ENCODE data around the gene LGR4.
"Not testable (repeated sequence)": the region's sequence is repeated elsewhere in the genome, so short reads cannot be mapped to it uniquely, and the experiment has no call there.

The LGR4 gene, protein sequence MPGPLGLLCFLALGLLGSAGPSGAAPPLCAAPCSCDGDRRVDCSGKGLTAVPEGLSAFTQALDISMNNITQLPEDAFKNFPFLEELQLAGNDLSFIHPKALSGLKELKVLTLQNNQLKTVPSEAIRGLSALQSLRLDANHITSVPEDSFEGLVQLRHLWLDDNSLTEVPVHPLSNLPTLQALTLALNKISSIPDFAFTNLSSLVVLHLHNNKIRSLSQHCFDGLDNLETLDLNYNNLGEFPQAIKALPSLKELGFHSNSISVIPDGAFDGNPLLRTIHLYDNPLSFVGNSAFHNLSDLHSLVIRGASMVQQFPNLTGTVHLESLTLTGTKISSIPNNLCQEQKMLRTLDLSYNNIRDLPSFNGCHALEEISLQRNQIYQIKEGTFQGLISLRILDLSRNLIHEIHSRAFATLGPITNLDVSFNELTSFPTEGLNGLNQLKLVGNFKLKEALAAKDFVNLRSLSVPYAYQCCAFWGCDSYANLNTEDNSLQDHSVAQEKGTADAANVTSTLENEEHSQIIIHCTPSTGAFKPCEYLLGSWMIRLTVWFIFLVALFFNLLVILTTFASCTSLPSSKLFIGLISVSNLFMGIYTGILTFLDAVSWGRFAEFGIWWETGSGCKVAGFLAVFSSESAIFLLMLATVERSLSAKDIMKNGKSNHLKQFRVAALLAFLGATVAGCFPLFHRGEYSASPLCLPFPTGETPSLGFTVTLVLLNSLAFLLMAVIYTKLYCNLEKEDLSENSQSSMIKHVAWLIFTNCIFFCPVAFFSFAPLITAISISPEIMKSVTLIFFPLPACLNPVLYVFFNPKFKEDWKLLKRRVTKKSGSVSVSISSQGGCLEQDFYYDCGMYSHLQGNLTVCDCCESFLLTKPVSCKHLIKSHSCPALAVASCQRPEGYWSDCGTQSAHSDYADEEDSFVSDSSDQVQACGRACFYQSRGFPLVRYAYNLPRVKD

DNA sequence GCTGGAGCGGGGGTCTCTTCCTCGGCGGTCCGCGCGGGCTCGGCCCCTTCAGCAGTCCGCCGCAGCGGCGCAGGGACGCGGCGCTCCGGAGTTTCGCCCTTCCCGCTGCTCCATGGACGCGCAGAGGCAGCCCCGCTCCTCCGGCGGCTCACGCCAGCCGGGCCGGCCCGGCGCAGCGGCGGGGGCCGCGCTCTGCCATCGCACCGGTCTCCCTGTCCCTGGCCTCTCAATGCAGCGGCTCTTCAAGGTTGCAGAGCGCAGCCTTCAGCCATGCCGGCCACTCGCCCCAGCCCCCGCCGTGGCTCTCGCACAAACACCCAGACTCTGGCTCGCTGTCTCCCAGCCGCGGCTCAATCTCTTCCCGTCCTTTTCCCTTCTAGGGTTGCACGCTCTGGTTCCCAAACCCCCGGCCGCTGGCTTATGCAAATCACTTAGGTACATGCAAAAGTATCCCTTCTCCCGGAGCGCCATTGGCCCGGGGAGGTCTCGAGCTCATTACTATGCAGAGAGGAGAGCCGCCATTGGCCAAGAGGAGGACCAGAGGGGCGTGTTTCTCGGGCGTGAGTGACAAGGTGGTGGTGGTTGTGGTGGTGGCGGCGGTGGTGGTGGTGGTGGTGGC, at the start of gene LGR4:
Gene LGR4, minus strand, starts transcription at position 393 of the 619 bp plus-strand sequence. CDS start 488 bp downstream, outside the sequence.
- peak within 1 kb of the TSS; percentile 67 for H3K4me3 ChIP-seq (ENCODE audit: low read depth, low read length)
- TF ChIP-seq, protein P1, sequence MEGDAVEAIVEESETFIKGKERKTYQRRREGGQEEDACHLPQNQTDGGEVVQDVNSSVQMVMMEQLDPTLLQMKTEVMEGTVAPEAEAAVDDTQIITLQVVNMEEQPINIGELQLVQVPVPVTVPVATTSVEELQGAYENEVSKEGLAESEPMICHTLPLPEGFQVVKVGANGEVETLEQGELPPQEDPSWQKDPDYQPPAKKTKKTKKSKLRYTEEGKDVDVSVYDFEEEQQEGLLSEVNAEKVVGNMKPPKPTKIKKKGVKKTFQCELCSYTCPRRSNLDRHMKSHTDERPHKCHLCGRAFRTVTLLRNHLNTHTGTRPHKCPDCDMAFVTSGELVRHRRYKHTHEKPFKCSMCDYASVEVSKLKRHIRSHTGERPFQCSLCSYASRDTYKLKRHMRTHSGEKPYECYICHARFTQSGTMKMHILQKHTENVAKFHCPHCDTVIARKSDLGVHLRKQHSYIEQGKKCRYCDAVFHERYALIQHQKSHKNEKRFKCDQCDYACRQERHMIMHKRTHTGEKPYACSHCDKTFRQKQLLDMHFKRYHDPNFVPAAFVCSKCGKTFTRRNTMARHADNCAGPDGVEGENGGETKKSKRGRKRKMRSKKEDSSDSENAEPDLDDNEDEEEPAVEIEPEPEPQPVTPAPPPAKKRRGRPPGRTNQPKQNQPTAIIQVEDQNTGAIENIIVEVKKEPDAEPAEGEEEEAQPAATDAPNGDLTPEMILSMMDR (IDR thresholded peaks at IDR 0.05; ENCODE audit: low read depth, low read length), result no peak

DNA sequence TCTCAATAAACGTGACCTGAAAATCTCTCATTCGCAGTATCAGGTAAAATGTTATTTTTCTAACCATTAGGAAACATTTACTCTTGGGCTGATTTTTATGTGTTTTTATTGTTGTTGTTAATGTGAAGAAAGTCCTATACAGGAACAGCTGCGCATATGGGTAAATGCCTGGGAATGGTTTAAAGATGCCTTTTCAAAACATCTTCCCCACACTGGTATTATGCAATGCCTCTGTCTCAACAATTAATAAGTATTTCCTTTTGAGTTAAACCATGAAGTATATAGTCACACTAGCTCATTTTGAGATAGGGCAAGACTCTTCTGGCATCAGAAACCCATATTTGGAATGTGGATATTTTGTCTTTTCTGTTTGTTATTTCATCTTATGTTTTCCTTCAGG, 47.6 kb upstream of the LGR4 start:
- TF ChIP-seq, protein P1 (IDR thresholded peaks at IDR 0.05; ENCODE audit: low read depth, low read length), result no peak
- H3K4me3 ChIP-seq (ENCODE audit: low read depth, low read length), result no peak overlapping the region

DNA sequence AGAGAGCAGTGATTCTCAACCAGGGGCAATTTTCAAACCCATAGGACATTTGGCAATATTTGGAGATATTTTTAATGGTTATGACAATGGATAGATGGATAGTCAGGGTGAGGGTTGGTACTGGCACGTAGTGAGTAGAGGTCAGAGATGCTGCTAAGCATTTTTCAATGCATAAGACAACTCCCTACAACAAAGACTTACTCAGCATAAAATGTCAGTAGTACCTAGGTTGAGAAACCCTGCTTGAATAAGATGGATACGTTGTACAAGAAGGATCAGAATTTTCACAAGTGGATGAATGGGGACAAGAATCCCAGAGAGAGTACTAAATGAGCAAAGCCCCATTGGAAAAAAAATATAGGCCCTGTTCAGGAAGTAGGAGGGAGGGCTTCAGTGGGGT, 45.9 kb upstream of the LGR4 start:
- TF ChIP-seq, protein P1 (IDR thresholded peaks at IDR 0.05; ENCODE audit: low read depth, low read length), result no peak
- H3K4me3 ChIP-seq (ENCODE audit: low read depth, low read length), result no peak overlapping the region

DNA sequence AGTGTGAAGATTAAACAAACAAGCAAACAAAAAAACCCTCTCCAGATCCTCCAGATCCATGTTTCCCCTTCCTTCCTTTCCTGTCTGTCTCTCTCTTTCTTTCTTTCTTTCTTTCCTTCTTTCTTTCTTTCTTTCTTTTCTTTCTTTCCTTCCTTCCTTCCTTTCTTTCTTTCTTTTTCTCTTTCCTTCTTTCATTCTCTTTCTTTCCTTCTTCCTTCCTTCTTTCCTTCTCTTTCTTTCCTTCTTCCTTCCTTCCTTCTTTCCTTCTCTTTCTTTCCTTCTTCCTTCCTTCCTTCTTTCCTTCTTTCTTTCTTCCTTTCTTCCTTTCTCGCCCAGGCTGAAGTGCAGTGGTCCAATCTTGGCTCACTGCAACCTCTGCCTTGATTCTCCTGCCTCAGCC, 44.9 kb upstream of the LGR4 start:
- H3K4me3 ChIP-seq (ENCODE audit: low read depth, low read length), result not testable (repeated sequence)

DNA sequence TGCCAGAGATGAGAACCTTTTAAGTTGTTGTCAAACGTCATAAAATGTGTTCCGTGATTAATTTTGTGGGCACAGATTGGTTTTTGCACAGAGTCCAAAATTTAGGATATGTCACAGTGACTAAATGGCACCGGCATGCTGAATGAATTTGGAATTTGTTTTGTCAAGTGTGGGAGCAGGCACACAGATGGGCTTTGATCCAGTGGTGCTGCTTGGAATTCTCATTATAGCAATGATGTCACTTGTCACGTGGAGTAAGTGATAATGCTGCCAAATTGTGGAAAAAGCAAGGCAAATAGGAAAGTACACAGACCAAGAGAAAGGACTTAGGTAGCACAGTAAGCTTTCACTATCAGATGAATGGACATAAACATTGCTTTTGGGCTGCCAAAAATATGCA, 42.0 kb upstream of the LGR4 start:
- no peak overlapping the region for H3K4me3 ChIP-seq (ENCODE audit: low read depth, low read length)
- TF ChIP-seq, protein P1 (IDR thresholded peaks at IDR 0.05; ENCODE audit: low read depth, low read length), result no peak

DNA sequence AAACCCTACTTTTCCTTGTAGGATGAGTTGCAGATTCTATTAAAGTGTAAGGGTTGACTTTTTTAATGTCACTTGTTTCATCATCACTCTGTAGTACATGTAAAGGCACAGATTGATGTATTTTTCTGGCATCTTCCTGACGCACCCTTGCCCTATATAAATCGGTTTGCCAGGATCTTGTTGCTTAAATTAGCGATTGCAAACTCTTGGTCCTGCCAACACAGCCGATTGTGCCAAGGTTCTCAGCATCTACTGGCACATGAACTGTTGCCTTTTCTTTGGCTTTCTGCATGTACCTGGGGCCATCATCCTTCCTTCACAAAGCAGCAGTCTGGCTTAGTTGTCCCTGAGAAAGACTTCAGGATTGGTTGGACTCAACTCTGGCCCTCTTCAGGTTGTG, 41.5 kb upstream of the LGR4 start:
- TF ChIP-seq, protein P1 (IDR thresholded peaks at IDR 0.05; ENCODE audit: low read depth, low read length), result no peak
- no peak overlapping the region for H3K4me3 ChIP-seq (ENCODE audit: low read depth, low read length)

DNA sequence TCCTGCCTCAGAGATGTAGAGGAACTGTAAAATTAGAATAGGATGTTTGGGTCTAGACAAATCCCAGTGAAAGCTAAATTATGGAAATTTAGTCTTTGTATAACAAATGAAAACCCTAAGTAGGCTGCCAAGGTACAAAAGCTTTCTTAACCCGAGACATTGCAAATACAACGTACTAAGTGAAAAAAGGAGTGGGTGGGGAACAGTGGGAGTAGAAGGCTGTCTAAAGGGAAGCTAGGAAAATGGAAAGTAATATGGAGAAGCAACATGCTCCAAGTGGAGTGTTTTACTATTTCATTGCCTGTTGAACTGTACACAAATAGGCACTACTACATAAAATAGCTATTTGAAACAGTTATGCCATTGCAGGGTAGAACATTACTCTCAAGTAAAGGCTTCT, 40.8 kb upstream of the LGR4 start:
- H3K4me3 ChIP-seq (ENCODE audit: low read depth, low read length), result no peak overlapping the region
- TF ChIP-seq, protein P1 (IDR thresholded peaks at IDR 0.05; ENCODE audit: low read depth, low read length), result no peak

Data from WI38 (cell line).